ENCODE data around the gene CD93.

CD93 gene

DNA sequence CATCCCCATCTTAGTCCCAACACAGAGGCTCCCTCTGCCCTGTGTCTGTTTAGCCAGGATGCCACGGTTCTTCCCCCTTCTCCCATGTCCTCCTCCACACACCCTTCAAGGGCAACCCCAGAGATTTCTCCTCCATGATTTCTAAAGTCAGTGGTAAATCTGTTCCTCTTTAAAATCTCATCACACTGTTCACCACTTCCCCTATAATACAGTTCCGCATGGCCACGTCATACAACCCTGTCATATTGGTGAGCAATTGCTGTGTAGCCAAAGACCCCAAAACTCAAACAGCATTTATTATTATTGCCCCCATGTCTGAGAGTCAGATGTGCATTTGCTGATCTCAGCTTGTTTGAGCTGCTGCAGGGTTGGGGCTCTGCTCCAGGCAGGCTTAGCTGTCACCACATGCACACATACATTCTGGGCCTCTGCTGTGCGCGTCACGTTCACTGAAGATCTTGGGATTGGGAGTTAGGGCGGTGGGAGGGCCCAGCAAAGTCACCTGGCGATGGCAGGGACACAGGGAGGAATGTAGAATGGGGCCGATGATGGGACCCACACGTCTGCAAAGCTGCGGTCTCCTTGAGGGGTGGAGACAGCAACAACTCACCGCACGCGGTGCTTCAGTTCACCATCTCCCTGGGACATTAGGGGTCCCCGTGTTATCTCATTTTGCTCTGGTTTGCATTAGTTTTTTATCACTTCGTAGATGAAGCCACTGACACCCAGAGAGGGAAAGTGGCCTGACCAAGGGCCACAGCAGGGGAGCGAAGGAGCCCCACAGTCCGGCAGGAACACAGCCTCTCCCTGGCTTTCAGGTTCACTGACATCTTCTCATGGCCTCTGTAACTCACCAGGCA is 36.9 kb upstream of the CD93 start:
- TF ChIP-seq, protein P1, sequence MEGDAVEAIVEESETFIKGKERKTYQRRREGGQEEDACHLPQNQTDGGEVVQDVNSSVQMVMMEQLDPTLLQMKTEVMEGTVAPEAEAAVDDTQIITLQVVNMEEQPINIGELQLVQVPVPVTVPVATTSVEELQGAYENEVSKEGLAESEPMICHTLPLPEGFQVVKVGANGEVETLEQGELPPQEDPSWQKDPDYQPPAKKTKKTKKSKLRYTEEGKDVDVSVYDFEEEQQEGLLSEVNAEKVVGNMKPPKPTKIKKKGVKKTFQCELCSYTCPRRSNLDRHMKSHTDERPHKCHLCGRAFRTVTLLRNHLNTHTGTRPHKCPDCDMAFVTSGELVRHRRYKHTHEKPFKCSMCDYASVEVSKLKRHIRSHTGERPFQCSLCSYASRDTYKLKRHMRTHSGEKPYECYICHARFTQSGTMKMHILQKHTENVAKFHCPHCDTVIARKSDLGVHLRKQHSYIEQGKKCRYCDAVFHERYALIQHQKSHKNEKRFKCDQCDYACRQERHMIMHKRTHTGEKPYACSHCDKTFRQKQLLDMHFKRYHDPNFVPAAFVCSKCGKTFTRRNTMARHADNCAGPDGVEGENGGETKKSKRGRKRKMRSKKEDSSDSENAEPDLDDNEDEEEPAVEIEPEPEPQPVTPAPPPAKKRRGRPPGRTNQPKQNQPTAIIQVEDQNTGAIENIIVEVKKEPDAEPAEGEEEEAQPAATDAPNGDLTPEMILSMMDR (IDR thresholded peaks at IDR 0.05) = no peak

DNA sequence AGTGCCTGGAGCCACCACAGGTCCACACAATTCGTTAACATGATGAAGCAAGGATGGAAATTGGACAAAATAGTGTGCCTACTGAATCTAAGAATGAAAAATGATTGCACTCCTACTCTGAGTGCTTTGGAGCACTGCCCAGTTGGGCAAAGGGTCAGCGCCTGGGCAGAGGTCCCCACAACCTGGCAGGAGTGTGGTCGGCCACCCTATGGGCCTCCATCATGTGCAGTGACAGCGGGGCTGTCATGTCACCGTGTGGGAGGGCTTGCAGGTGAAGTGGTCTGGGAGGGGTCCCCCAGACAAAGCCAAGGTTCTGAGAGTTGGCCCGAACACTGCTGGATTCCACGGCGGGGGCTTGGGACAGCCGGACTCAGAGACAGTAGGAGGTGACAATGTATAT is 36.2 kb upstream of the CD93 start:
- TF ChIP-seq, protein P1 (IDR thresholded peaks at IDR 0.05) = no peak

DNA sequence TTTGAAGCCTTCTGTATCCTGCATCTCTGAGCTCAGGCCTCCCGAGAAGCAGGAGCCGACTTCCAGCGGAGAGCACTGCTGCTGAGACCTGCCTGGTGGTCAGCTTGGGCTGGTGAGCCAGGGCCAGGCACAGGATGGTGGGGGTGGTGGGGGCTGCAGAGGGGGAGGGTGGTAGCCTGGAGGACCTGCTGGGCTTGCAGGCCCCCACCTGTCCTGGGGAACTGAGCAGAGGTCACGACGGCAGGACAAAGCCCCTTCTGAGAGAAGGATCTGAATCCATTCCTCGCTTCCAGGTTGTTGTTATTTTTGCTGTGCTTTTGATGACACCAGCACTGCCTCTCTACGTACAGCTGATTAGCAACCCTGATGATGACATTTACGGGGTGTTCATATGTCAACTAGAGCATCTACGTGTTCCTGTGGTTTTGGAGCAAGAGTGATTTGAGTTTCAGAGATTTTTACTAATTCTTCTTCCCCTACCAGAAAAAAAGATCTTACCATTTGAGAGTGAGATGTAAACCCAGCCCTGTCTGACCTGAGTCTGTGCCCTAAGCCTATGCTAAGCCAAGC is 35.7 kb upstream of the CD93 start:
- TF ChIP-seq, protein P1 (IDR thresholded peaks at IDR 0.05) = no peak

DNA sequence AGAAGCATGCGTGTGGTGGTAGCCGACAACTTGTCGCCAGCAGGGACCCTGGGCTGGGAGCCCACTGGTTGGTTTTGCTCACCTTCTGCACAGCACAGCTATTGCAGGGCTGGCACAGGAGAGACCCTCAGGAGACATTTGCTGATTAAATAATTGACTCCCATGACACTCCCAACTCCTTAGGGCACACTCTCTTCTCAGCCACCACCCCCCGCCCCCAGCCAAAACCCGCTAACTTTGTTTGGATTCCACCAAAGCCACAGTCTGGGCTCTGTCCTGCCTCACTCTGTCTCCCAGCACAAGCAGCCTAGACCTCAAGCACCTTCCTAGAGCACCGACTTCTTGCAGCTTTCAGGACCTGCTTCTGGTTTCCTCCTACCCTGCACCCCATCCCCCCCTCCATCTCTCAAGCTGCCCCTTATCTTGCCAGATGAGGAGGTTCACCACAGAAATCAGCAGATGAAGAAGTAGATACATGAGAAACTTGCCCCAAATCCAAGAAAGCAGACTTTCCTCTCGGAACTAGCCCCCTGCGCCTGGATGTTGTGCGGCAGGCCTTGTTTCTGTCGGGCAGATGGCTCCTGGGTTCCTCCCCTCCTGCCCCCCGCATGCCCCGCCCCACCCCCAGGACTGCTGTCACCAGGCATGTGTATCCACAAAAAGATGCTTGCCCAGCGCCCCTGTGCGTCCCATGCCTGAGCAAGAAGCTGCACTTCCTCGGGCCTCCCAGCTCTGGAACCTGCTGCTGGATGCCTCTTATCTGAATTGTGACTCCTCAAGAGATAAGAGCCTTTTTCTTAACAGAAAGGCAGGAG is 35.0 kb upstream of the CD93 start:
- TF ChIP-seq, protein P1 (IDR thresholded peaks at IDR 0.05) = no peak

DNA sequence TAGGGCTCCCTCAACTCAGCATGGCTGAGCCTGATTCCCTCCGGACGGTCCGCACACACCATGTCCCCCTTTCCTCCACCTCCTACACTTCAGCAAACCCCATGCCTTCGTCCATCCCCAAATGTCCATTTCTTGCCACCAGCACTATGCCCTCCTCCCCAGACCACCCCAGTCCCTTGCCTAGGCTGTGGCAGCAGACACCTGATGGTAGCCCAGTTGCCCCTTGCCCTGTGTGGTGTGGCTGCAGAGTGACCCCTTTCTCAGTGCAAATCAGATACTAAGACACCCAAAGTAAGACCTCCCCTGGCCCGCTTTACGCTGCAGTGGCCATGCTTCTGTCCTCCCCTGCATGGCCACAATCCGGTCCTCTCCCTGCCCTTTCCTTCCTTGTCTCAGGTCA is 34.1 kb upstream of the CD93 start:
- TF ChIP-seq, protein P1 (IDR thresholded peaks at IDR 0.05) = no peak

DNA sequence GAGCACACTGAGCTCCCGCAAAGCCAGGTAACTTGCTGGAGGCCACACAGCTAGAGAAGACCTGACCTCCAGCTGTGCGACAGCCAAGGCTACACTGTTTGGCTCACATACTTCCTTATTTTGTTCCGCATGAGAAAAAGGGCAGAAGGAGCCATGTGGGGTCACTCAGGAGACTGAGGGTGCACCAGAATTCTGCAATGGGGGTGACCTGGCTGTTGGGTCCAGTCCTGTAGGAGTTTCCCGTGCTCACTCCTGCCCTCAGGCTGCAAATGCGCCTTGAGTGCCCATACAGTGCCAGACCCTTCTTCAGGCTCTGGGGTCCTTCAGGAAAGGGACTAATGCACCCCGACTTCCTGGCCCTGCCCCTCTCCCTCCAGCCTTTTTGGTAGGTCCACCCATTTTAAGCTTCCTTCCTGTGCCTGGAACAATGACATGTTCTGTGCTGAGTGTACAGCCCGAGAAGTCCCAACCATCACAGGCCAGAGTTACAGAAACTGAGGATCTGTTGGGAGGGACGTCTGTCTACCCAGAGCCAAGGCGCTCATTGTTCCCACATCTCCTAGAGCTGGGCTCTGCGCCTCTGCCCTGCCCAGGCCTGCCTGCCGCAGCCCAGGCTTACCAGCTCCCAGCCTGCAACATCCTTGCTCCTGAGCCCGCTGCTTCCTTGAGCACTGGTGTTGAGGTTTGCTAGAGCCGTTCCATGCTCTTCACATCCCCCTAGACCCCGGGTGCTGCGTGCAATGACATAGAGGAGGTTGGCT is 33.5 kb upstream of the CD93 start:
- TF ChIP-seq, protein P1 (IDR thresholded peaks at IDR 0.05) = no peak

DNA sequence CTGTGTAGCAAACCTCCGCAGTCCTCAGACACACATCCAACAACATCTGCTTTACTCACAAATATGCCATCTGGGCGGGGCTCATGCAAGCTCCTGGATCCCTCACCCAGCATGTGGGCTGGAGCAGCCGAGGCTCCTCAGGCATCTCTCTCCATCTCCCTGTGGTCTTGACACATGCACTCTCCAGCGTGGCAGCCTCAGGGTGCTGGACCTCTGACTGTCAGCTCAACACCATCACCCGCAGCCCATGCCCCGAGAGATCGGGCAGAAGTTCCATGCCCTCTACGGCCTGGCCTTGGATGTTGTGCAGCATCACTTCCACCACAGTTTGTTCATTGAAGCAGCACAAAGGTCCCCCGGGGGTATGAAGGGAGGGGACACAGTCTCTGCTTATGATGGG is 32.6 kb upstream of the CD93 start:
- TF ChIP-seq, protein P1 (IDR thresholded peaks at IDR 0.05) = no peak

Data from LNCAP (cell line).